ENCODE measurements around the gene TNNT2.

Gene TNNT2

DNA sequence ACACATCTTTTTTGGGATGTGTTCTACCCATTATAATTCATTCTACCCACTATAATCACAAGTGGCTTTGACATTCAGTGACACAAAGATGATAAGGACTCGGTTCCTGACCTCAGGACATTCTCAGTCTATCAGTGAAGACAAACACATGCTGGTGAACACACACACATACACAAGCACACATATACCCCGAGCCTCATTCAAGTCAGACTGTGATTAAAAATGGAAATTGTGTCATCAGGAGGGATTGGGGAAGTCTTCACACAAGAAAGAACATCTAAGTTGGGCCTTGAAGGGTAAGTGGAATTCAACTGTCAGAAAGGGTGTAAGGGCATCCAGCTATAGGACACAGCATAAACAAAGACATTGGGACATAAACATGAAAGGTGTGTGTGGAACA is 24.2 kb upstream of the TNNT2 start:
- no peak for DNase-seq (ENCODE audit: extremely low read depth, low read depth)
- TF ChIP-seq, protein P1, sequence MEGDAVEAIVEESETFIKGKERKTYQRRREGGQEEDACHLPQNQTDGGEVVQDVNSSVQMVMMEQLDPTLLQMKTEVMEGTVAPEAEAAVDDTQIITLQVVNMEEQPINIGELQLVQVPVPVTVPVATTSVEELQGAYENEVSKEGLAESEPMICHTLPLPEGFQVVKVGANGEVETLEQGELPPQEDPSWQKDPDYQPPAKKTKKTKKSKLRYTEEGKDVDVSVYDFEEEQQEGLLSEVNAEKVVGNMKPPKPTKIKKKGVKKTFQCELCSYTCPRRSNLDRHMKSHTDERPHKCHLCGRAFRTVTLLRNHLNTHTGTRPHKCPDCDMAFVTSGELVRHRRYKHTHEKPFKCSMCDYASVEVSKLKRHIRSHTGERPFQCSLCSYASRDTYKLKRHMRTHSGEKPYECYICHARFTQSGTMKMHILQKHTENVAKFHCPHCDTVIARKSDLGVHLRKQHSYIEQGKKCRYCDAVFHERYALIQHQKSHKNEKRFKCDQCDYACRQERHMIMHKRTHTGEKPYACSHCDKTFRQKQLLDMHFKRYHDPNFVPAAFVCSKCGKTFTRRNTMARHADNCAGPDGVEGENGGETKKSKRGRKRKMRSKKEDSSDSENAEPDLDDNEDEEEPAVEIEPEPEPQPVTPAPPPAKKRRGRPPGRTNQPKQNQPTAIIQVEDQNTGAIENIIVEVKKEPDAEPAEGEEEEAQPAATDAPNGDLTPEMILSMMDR (IDR thresholded peaks at IDR 0.05; ENCODE audit: low read depth, low read length): no peak

DNA sequence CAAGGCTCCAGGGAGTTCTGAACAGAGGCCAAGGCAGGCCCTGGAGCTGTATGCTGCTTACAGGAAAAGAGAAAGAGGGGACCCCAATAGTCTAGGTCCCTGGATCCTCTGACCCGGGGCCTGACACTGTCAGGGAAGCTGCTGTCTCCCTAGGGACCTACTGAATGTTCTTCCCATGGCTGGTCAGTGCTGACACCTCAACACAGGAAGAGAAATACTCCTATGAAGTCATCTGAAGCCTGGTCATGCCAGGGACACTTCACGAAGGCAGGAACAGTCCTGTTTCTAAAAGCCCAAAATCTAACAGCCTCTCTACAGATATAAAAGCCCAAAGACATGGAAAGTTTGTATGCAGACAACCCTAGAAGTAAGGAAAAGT is 23.4 kb upstream of the TNNT2 start:
- TF ChIP-seq, protein P1 (IDR thresholded peaks at IDR 0.05; ENCODE audit: low read depth, low read length): no peak
- DNase-seq (ENCODE audit: extremely low read depth, low read depth): no peak

DNA sequence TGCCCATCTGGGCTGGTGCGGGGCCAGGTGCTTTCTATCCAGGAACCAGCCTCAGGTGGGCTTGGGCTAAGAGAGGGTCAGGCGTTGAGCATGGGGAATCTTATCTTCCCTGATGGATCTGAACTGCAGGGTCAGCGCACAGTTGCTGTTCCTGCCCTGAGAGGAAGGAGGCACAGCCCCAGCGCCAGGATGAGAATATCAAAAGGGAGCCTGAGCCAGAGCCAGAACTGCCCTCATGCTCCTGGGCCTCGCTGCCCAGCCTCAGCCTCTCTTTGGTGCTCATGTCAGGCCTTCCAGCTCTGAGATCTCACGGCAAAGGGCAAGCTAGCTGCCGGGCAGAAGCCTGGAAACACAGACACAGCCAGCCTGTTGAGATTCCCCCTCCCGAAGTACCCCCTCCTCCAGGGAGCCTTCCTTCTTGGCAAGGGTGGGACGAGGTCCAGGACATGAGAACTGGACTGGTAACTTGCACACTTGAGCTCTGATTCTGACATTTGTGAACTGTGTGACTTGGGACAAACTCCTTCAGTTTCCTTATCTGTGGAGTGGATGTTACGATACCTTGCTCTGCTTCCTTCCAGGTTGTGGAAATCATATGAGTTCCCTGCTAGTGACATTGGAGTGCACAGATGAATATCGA is 22.9 kb upstream of the TNNT2 start:
- no peak for DNase-seq (ENCODE audit: extremely low read depth, low read depth)
- TF ChIP-seq, protein P1 (IDR thresholded peaks at IDR 0.05; ENCODE audit: low read depth, low read length): no peak

DNA sequence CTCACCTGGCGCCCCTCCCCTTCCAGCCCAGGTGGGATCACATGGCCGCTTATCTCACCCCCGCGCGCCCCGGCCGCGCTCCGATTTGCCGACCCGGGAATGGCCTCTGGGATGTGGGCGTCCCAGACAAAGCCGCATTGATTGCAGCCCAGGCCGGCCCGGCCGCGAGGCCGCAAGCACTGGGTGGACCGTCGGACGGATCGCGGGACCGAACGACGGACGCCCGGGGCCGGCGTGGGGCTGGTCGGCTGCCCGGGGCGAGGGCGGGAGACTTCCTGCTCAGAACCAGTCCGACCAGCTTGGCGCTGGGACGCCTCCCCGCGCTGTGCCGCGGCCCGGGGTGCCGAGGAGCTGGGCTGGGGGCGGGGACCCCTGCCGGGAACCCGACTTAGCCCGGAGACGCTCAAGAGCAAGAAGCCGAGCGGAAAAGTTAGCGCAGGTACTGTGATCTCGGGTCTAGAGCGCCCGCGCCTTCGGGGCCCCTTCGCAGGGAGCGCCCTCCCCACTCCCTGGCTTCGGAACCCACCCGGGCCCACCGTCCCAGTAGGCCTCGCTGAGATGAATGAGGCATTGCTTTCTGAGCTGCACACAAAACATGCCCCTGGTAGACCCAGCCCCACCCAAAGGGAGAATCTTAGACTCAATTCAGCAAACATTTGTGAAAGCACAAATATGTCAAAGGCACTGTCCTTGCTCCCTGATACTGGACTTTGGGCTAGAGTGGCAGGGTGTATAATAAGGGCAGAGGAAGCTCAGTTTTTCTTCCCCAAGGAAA is 22.1 kb upstream of the TNNT2 start:
- TF ChIP-seq, protein P1 (IDR thresholded peaks at IDR 0.05; ENCODE audit: low read depth, low read length): no peak
- DNase-seq (ENCODE audit: extremely low read depth, low read depth): no peak

DNA sequence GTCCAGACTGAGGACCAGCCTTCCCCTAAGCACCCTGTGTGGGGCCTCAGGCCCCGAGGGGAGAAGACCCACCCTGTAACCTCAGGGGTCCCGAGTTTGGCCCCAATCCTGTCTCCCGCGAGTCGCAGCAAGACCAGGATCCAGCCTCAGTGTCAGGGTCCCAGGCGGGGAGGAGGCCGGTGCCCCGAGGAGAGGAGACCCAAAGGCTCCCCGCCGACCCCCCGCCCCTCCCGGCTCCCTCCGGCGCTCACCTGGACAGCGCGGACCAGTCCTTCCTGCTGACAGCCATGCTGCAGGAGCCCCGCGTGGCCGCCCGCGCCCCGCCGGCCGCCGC is 21.5 kb upstream of the TNNT2 start, which contains the start of gene LAD1:
LAD1 (minus strand) TSS at position 307 of the 334 bp plus-strand sequence; CDS start at position 289, 18 bp downstream.
- TF ChIP-seq, protein P1 (IDR thresholded peaks at IDR 0.05; ENCODE audit: low read depth, low read length): no peak
- DNase-seq (ENCODE audit: extremely low read depth, low read depth): no peak

DNA sequence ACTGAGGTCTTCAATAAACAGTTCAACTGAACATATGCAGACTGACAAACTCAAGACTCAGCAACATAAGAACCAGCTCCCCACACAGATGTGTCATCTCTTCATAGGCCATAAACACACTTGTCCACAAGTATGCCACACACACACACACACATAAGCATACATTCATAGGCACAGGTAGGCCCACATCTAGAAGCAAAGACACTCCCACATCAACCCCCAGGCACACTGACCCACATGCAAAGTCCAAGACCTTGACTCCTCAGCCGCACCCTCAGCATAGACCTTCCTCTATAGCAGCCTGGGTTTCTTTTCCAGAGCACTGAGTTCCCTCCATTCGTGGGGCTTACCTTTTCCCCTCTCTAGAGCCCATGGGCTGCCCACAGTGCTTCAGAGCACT is 20.2 kb upstream of the TNNT2 start:
- no peak for DNase-seq (ENCODE audit: extremely low read depth, low read depth)
- TF ChIP-seq, protein P1 (IDR thresholded peaks at IDR 0.05; ENCODE audit: low read depth, low read length): no peak

DNA sequence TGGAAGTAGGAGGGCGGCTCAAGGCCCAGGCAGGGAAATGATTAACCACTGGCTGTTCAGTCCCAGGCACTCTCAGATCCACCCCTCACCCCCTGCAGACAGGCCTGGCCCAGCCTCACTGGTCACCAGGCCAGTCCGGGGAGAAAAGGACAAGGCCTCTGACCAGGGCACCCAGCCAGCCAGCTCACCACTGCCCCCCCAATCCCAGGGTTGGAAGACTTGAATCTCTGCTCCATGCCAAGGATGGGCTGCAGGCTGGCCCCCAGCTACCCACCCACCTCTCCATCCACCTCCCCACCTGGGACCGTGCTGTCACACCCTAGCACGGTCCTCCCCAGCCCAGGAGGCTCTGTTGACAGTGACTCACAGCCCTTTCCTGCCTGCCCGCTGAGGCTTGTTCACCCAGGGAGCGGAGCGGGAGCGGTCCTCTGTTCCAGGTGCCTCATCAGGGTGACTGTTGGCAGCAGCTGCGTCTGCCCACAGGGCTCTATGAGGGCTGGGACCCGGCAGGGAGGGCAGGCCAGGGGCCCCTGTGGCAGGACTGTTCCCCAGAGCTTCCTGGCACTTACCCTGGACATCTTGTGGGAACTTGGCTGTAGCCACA is 19.5 kb upstream of the TNNT2 start:
- DNase-seq (ENCODE audit: extremely low read depth, low read depth): no peak
- TF ChIP-seq, protein P1 (IDR thresholded peaks at IDR 0.05; ENCODE audit: low read depth, low read length): no peak

Data from AG09319 (cell line).